ENCODE measurements around the gene INSR. TPM values are rescaled to one million over a fixed set of nuclear protein-coding genes. Genes with fewer than 3 reads are reported as not detected.

Gene INSR
- polyA plus RNA-seq, 2 of the 4 experiments (the other 2 are of a cell fraction): 1.8 to 3.3 TPM

DNA sequence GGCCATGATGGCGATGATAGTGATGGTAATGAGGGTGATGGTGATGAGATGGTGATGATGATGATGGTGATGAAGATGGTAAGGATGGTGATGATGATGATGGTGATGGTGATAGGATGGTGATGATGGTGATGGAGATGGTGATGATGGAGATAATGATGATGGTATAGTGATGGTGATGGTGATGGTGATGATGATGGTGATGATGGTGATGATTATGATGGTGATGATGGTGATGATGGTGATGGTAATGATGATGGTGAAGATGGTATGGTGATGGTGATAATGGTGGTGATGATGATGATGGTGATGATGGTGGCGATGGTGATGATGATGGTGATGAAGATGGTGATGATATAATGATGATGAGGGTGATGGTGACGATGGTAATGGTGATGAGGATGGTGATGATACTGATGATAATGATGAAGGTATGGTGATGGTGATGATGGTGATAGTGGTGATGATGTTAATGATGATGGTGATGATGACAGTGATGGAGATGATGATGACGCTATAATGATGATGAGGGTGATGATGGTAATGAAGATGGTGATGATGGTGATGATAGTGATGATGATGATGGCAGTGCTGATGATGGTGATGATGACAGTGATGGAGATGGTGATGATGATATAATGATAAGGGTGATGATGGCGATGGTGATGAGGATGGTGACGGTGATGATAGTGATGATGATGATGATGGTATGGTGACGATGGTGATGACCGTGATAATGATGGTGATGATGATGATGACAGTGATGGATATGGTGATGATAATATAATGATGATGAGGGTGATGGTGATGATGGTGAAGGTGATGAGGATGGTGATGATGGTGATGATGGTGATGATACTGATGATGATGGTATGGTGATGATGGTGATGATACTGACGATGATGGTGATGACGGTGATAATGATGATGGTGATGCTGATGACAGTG, 187.2 kb downstream of the INSR start (continued):
- TF ChIP-seq, protein P1, sequence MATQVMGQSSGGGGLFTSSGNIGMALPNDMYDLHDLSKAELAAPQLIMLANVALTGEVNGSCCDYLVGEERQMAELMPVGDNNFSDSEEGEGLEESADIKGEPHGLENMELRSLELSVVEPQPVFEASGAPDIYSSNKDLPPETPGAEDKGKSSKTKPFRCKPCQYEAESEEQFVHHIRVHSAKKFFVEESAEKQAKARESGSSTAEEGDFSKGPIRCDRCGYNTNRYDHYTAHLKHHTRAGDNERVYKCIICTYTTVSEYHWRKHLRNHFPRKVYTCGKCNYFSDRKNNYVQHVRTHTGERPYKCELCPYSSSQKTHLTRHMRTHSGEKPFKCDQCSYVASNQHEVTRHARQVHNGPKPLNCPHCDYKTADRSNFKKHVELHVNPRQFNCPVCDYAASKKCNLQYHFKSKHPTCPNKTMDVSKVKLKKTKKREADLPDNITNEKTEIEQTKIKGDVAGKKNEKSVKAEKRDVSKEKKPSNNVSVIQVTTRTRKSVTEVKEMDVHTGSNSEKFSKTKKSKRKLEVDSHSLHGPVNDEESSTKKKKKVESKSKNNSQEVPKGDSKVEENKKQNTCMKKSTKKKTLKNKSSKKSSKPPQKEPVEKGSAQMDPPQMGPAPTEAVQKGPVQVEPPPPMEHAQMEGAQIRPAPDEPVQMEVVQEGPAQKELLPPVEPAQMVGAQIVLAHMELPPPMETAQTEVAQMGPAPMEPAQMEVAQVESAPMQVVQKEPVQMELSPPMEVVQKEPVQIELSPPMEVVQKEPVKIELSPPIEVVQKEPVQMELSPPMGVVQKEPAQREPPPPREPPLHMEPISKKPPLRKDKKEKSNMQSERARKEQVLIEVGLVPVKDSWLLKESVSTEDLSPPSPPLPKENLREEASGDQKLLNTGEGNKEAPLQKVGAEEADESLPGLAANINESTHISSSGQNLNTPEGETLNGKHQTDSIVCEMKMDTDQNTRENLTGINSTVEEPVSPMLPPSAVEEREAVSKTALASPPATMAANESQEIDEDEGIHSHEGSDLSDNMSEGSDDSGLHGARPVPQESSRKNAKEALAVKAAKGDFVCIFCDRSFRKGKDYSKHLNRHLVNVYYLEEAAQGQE (IDR thresholded peaks at IDR 0.05): no peak
- TF ChIP-seq CHD4 (IDR thresholded peaks at IDR 0.05; ENCODE audit: borderline replicate concordance) (no peak), RARB (CRISPR knock-in tag; IDR thresholded peaks at IDR 0.05) (no peak), MAZ (IDR thresholded peaks at IDR 0.05; ENCODE audit: borderline replicate concordance, low read depth, low read length) (no peak), CEBPB (IDR thresholded peaks at IDR 0.05) (no peak)

DNA sequence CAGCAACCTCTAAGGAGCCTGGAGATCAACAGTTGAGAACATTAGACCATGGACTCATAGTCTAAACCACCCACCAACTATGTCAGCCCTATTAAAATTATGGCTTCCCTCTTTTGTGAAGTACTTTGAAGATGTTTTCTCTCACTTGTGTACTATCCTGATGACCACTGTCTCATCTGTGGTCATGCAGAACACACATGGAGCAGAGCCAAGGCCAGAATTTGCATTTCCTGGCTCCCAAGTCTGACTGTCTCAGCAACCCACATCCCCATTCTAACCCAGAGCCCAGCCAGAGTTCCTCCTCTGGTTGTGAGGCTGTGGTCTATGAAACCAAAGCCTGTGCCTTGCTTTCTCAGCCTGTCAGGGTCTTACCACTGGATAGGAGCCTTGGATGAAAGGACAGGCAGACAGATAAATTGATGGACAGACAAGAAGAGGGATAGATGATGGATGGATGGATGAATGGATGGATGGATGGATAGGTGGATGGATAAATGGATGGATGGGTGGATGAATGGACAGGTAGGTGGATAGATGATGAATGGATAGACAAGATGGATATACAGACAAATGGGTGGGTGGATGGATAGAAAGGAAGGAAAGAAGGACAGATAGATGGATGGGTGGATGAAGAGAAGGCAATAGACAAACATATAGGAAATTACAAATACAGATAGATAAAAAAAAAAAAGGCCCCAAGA, 189.3 kb downstream of the INSR start:
- TF ChIP-seq HDAC2 (IDR thresholded peaks at IDR 0.05) (no peak), MAFK (IDR thresholded peaks at IDR 0.05; ENCODE audit: partially characterized antibody) (no peak), CEBPB (IDR thresholded peaks at IDR 0.05) (no peak), ZC3H11A (IDR thresholded peaks at IDR 0.05) (no peak), FOXS1 (CRISPR knock-in tag; IDR thresholded peaks at IDR 0.05) (no peak)
- TF ChIP-seq, protein P2, sequence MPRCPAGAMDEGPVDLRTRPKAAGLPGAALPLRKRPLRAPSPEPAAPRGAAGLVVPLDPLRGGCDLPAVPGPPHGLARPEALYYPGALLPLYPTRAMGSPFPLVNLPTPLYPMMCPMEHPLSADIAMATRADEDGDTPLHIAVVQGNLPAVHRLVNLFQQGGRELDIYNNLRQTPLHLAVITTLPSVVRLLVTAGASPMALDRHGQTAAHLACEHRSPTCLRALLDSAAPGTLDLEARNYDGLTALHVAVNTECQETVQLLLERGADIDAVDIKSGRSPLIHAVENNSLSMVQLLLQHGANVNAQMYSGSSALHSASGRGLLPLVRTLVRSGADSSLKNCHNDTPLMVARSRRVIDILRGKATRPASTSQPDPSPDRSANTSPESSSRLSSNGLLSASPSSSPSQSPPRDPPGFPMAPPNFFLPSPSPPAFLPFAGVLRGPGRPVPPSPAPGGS (IDR thresholded peaks at IDR 0.05): no peak
- TF ChIP-seq, protein P3, sequence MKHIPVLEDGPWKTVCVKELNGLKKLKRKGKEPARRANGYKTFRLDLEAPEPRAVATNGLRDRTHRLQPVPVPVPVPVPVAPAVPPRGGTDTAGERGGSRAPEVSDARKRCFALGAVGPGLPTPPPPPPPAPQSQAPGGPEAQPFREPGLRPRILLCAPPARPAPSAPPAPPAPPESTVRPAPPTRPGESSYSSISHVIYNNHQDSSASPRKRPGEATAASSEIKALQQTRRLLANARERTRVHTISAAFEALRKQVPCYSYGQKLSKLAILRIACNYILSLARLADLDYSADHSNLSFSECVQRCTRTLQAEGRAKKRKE (CRISPR knock-in tag; IDR thresholded peaks at IDR 0.05; ENCODE audit: low read depth): no peak
- no peak overlapping the region for H3K4me2 ChIP-seq
- CTCF ChIA-PET: no interaction called here
- no peak overlapping the region for H3K4me3 ChIP-seq
- DNase-seq (ENCODE audit: low read depth in 1 of 2, low spot score in 1 of 2): no peak
- H3K4me1 ChIP-seq: no peaks in the 10 kb centered on the region
- POLR2A ChIA-PET: no interaction called here
- no peaks in the 10 kb centered on the region for H3K9me3 ChIP-seq
- FAIRE-seq: no peak
- ATAC-seq: no peak
- no peak overlapping the region for H3K27ac ChIP-seq

DNA sequence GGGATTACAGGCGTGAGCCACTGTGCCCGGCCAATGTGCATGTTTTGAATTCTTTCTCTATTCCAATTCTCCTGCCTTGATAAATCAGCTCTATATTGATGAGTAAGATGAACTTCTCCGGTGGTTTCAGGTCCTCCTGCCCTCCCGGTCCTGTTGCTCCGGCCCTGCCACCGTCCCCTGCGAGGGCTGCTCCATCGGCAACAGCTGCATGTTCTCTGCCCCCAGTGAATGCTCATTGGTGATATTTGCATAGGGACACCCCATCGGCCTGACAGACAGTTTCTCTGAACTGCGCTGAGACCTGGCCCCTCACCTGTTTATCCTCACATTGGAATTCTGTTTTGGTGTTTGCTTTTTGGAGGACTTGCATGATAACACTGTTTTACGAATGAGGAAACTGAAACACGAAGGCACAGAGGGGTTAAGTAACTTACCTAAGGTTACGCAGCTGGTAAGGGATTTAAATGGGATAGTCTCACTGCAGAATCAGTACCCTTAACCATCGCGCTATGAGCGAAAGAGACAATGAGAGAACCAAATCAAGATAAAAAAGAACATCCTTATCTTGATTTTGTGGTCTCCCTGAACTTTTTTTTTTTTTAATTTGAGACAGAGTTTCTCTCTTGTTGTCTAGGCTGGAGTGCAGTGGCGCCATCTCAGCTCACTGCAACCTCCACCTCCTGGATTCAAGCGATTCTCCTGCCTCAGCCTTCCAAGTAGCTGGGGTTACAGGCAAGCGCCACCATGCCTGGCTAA, 192.5 kb downstream of the INSR start:
- TF ChIP-seq, protein P2 (IDR thresholded peaks at IDR 0.05): no peak
- WGBS (ENCODE audit: missing lambda C conversion rate): 55% methylated on average over 19 of the region's 19 CpGs
- CTCF ChIA-PET: interaction anchor here (0.6 to 4.8 kb wide), 29 partner anchors 9 to 723 kb away, joined by 3 to 49 read pairs (median 3); partner anchors contain the start of genes ARHGEF18 and TRAPPC5
- DNase-seq (ENCODE audit: low read depth in 1 of 2, low spot score in 1 of 2) (no peak), FAIRE-seq (no peak), ATAC-seq (no peak)
- Histone ChIP-seq H3K9me3 (peaks cover 9% of the 10 kb centered on the region), H3K4me1 (0 out of 3 replicates have a peak, but pooled peaks cover 3% of the 10 kb centered on the region), H3K4me2 (no peak overlapping the region), H3K4me3 (no peak overlapping the region), H3K27ac (no peak overlapping the region)
- POLR2A ChIA-PET: interaction anchor here (0.7 kb wide), 1 partner anchor 31 kb away, joined by 3 read pairs; no protein-coding TSS in a partner anchor

Data from A549 (cell line).